WTC11 (cell line): ENCODE results near the gene KCNT2. TPM values are rescaled to one million over a fixed set of nuclear protein-coding genes. Genes with fewer than 3 reads are reported as not detected.

Experiments used
- ATAC-seq: fragments of 200-7000 bp; cut with Tn5 transposase; 2 replicates; pipeline ENCODE4 v1.10.0; 2021; ENCODE audit warnings: mild to moderate bottlenecking, moderate library complexity
- CTCF ChIA-PET: fragments of 300-600 bp; sonication (Branson Sonifier 250); formaldehyde crosslinking; loops from one replicate; lab custom pipeline; 2021; ENCODE audit warnings: antibody characterized with exemption; lab: Charles Lee
- POLR2A ChIA-PET: fragments of 350-600 bp; sonication (Branson Sonifier 250); formaldehyde crosslinking; loops from one replicate; lab custom pipeline; 2021; ENCODE audit warnings: antibody characterized with exemption; lab: Charles Lee
- DNase-seq: peaks from one replicate; pipeline ENCODE4 v3.0.0; 2021; ENCODE audit warnings: low spot score
- H3K27ac Mint-ChIP-seq: 2 replicates; pipeline ENCODE4 v1.8.0; 2021; ENCODE audit warnings: mixed read lengths
- H3K27me3 Mint-ChIP-seq: 2 replicates; pipeline ENCODE4 v1.8.0; 2021; ENCODE audit warnings: low read depth, mild to moderate bottlenecking, moderate library complexity, mixed read lengths
- H3K36me3 Mint-ChIP-seq: 2 replicates; pipeline ENCODE4 v1.8.0; 2021; ENCODE audit warnings: mixed read lengths
- H3K4me1 Mint-ChIP-seq: 2 replicates; pipeline ENCODE4 v1.8.0; 2022; ENCODE audit warnings: mixed read lengths
- H3K4me3 Mint-ChIP-seq: 2 replicates; pipeline ENCODE4 v1.8.0; 2021; ENCODE audit warnings: mild to moderate bottlenecking, moderate library complexity, mixed read lengths
- H3K9me3 Mint-ChIP-seq: 2 replicates; pipeline ENCODE4 v1.8.0; 2021; ENCODE audit warnings: mixed read lengths
- ATF1 ChIP-seq: sonication (generic); formaldehyde crosslinking; IDR thresholded peaks from 2 replicates; pipeline ENCODE4 v1.8.1; 2023; ENCODE audit warnings: mild to moderate bottlenecking, moderate library complexity, missing genetic modification reagents
- CBFB ChIP-seq: sonication (generic); formaldehyde crosslinking; IDR thresholded peaks from 2 replicates; pipeline ENCODE4 v1.8.1; 2022; ENCODE audit warnings: mild to moderate bottlenecking, low read depth, missing genetic modification reagents
- E2F4 ChIP-seq: sonication (generic); formaldehyde crosslinking; IDR thresholded peaks from 2 replicates; pipeline ENCODE4 v1.8.1; 2022; ENCODE audit warnings: low read depth, mild to moderate bottlenecking, moderate library complexity, missing genetic modification reagents, borderline replicate concordance
- ETV6 ChIP-seq: sonication (generic); formaldehyde crosslinking; IDR thresholded peaks from 2 replicates; pipeline ENCODE4 v1.8.1; 2022; ENCODE audit warnings: mild to moderate bottlenecking, missing genetic modification reagents
- FOXJ3 ChIP-seq: sonication (generic); formaldehyde crosslinking; IDR thresholded peaks from 2 replicates; pipeline ENCODE4 v1.9.0; 2021; ENCODE audit warnings: missing genetic modification reagents, mild to moderate bottlenecking, borderline replicate concordance
- GTF2I ChIP-seq: fragments of 250-450 bp; sonication (Bioruptor Pico); conservative IDR thresholded peaks from 2 replicates; pipeline ENCODE4 v1.4.0; 2021; ENCODE audit warnings: mild to moderate bottlenecking
- MLX ChIP-seq: sonication (generic); formaldehyde crosslinking; IDR thresholded peaks from 2 replicates; pipeline ENCODE4 v1.8.1; 2023; ENCODE audit warnings: mild to moderate bottlenecking, missing genetic modification reagents, moderate library complexity
- MYBL2 ChIP-seq: sonication (generic); formaldehyde crosslinking; IDR thresholded peaks from 2 replicates; pipeline ENCODE4 v1.8.1; 2023; ENCODE audit warnings: mild to moderate bottlenecking, moderate library complexity, missing genetic modification reagents
- NFYB ChIP-seq: sonication (generic); formaldehyde crosslinking; conservative IDR thresholded peaks from 2 replicates; pipeline ENCODE4 v1.8.0; 2022; ENCODE audit warnings: low read depth, missing genetic modification reagents
- NR3C1 ChIP-seq: sonication (generic); formaldehyde crosslinking; conservative IDR thresholded peaks from 2 replicates; pipeline ENCODE4 v1.8.1; 2023; ENCODE audit warnings: low read depth, mild to moderate bottlenecking, missing genetic modification reagents
- SP1 ChIP-seq: sonication (generic); formaldehyde crosslinking; conservative IDR thresholded peaks from 2 replicates; pipeline ENCODE4 v1.8.1; 2022; ENCODE audit warnings: missing genetic modification reagents
- TEAD1 ChIP-seq: sonication (generic); formaldehyde crosslinking; IDR thresholded peaks from 2 replicates; pipeline ENCODE4 v1.8.0; 2022; ENCODE audit warnings: mild to moderate bottlenecking, missing genetic modification reagents
- TEAD4 ChIP-seq: sonication (generic); formaldehyde crosslinking; IDR thresholded peaks from 2 replicates; pipeline ENCODE4 v1.8.0; 2022; ENCODE audit warnings: mild to moderate bottlenecking, missing genetic modification reagents
- ZBTB21 ChIP-seq: sonication (generic); formaldehyde crosslinking; IDR thresholded peaks from 2 replicates; pipeline ENCODE4 v1.8.1; 2023; ENCODE audit warnings: mild to moderate bottlenecking, missing genetic modification reagents, borderline replicate concordance
- ZNF121 ChIP-seq: sonication (generic); formaldehyde crosslinking; IDR thresholded peaks from 2 replicates; pipeline ENCODE4 v1.8.0; 2023; ENCODE audit warnings: missing genetic modification reagents
- ZNF263 ChIP-seq: sonication (generic); formaldehyde crosslinking; IDR thresholded peaks from 2 replicates; pipeline ENCODE4 v1.8.1; 2022; ENCODE audit warnings: low read depth, mild to moderate bottlenecking, moderate library complexity, missing genetic modification reagents
- ZNF396 ChIP-seq: fragments of 250-450 bp; sonication (Bioruptor Pico); IDR thresholded peaks from 2 replicates; pipeline ENCODE4 v1.8.0; 2021; ENCODE audit warnings: mild to moderate bottlenecking, moderate library complexity, borderline replicate concordance
- ZNF423 ChIP-seq: fragments of 250-450 bp; sonication (Bioruptor Pico); IDR thresholded peaks from 2 replicates; pipeline ENCODE4 v2.1.2; 2022; ENCODE audit warnings: mild to moderate bottlenecking, moderate library complexity
- ZSCAN18 ChIP-seq: fragments of 250-450 bp; sonication (Bioruptor Pico); IDR thresholded peaks from 2 replicates; pipeline ENCODE4 v2.1.2; 2022; ENCODE audit warnings: mild to moderate bottlenecking, moderate library complexity
- total RNA-seq: library from RNA; stranded (reverse); gene quantifications from 3 replicates; pipeline ENCODE4 v1.2.3, GENCODE V29; 2021
- TF ChIP-seq, protein P1 (sequence below): fragments of 250-450 bp; sonication (Bioruptor Pico); IDR thresholded peaks from 2 replicates; pipeline ENCODE4 v1.8.0; 2021; ENCODE audit warnings: mild to moderate bottlenecking

KCNT2 gene
- total RNA-seq, 1 experiment from 2014 or later, result 11.6 TPM

DNA sequence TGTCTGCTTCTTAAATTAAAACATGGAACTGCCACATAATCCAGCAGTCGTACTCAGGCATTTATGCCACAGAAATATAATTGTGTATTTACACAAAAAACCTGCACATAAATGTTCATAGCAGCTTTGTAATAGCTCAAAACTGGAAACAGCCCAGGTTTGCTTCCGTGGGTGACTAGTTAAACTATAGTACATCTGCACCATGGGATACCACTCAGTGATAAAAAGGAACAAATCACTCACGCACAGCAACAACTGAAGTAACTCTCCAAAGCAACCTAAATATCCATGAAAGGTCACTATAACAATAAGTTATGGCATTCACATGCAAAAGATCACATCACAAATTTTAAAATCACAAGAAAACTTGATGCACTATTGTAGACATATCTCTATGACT is 64.4 kb downstream of the KCNT2 start (continued):
- no peak for TF ChIP-seq ZNF263 (CRISPR knock-in tag)
- no peak for TF ChIP-seq NR3C1
- no peak for TF ChIP-seq MLX (CRISPR knock-in tag)
- no peak for TF ChIP-seq ZNF396

- Mint-ChIP-seq H3K36me3 (peaks cover 59% of the 10 kb centered on the region), H3K27ac (no peak overlapping the region), H3K4me3 (no peak overlapping the region), H3K9me3 (peaks cover 53% of the 10 kb centered on the region), H3K27me3 (no peaks in the 10 kb centered on the region; the same call in 1 of the 2 replicates), H3K4me1 (peaks cover under 1% of the 10 kb centered on the region)
- DNase-seq (peak; percentile 22), ATAC-seq (no peak)
- ChIA-PET POLR2A (no interaction called here), CTCF (no interaction called here)
- TF ChIP-seq, protein P1, sequence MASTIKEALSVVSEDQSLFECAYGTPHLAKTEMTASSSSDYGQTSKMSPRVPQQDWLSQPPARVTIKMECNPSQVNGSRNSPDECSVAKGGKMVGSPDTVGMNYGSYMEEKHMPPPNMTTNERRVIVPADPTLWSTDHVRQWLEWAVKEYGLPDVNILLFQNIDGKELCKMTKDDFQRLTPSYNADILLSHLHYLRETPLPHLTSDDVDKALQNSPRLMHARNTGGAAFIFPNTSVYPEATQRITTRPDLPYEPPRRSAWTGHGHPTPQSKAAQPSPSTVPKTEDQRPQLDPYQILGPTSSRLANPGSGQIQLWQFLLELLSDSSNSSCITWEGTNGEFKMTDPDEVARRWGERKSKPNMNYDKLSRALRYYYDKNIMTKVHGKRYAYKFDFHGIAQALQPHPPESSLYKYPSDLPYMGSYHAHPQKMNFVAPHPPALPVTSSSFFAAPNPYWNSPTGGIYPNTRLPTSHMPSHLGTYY (CRISPR knock-in tag), result no peak
- TF ChIP-seq FOXJ3 (no peak), GTF2I (CRISPR knock-in tag) (no peak), E2F4 (no peak)
These were observed 69.8 kb downstream of the KCNT2 start for GRCh38 chr1:196538473-196538872.

DNA sequence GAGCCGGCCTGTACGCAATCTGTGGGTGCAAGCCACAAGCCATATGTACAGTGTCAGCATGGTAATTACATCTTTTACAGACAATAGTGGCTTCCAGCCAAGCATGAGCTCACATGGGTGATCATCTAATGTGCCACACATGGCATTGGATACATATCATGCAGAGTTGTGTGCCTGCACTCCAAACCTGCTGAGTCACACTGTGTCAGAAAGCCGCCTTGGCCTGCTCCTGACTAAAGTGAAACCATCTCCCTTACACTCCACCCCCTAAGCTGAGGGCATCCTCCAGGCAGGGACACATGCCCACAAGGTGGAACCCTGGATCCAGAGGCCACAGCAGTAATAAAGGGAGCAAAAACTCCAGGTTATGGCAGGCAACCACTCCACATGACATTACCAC is 72.5 kb downstream of the KCNT2 start:
- Mint-ChIP-seq H3K27me3 (no peaks in the 10 kb centered on the region; the same call in 1 of the 2 replicates), H3K4me1 (peaks cover 10% of the 10 kb centered on the region), H3K27ac (no peak overlapping the region), H3K9me3 (peaks cover 53% of the 10 kb centered on the region), H3K4me3 (no peak overlapping the region), H3K36me3 (peaks cover 57% of the 10 kb centered on the region)
- DNase-seq (peak; percentile 24), ATAC-seq (no peak; the same call in 1 of the 2 replicates)
- ChIA-PET POLR2A (no interaction called here), CTCF (no interaction called here)
- TF ChIP-seq E2F4 (no peak), ZNF121 (CRISPR knock-in tag) (no peak), NFYB (CRISPR knock-in tag) (no peak), ZBTB21 (CRISPR knock-in tag) (no peak), ATF1 (no peak), TEAD1 (CRISPR knock-in tag) (no peak), CBFB (no peak), GTF2I (CRISPR knock-in tag) (no peak), SP1 (CRISPR knock-in tag) (no peak), ZNF423 (no peak), TEAD4 (CRISPR knock-in tag) (no peak), MYBL2 (CRISPR knock-in tag) (no peak), ZSCAN18 (CRISPR knock-in tag) (no peak), ETV6 (CRISPR knock-in tag) (no peak)
